Neuron (in vitro differentiated cells): ENCODE data around the gene SHISAL1.

Experiments used
- H2AFZ ChIP-seq: one replicate; pipeline ENCODE4 v1.6.1; 2013; ENCODE audit warnings: low read depth, mild to moderate bottlenecking, inconsistent platforms, low read length, moderate library complexity
- H3K27me3 ChIP-seq: one replicate; pipeline ENCODE4 v1.6.1; 2013; ENCODE audit warnings: low read length; ENCODE audit not compliant: insufficient read depth
- H3K36me3 ChIP-seq: one replicate; pipeline ENCODE4 v1.6.1; 2013; ENCODE audit warnings: low read length; ENCODE audit not compliant: insufficient read depth
- H3K4me1 ChIP-seq: one replicate; pipeline ENCODE4 v1.6.1; 2013; ENCODE audit warnings: low read length; ENCODE audit not compliant: insufficient read depth
- H3K4me3 ChIP-seq: 2 replicates; pipeline ENCODE4 v1.5.1; 2013; ENCODE audit warnings: mild to moderate bottlenecking, low read length, moderate library complexity
- H3K9me3 ChIP-seq: one replicate; pipeline ENCODE4 v1.6.1; 2013; ENCODE audit warnings: low read length

The SHISAL1 gene

GRCh38 chr22:44298406-44299091 lies 14.2 kb downstream of the SHISAL1 start:
- peaks cover 2% of the 10 kb centered on the region for H3K9me3 ChIP-seq
- no peaks in the 10 kb centered on the region for H3K36me3 ChIP-seq
- H3K4me1 ChIP-seq, result peaks cover 47% of the 10 kb centered on the region
- H3K4me3 ChIP-seq, result no peak overlapping the region
- H2AFZ ChIP-seq, result peak overlapping the region; percentile 1
- H3K27me3 ChIP-seq, result no peaks in the 10 kb centered on the region

GRCh38 chr22:44297470-44298061 lies 15.2 kb downstream of the SHISAL1 start:
- H3K4me1 ChIP-seq, result peaks cover 47% of the 10 kb centered on the region
- no peak overlapping the region for H2AFZ ChIP-seq
- H3K27me3 ChIP-seq, result no peaks in the 10 kb centered on the region
- no peaks in the 10 kb centered on the region for H3K36me3 ChIP-seq
- peaks cover 2% of the 10 kb centered on the region for H3K9me3 ChIP-seq
- no peak overlapping the region for H3K4me3 ChIP-seq

GRCh38 chr22:44295406-44295805 lies 17.3 kb downstream of the SHISAL1 start:
- Histone ChIP-seq H2AFZ (no peak overlapping the region), H3K36me3 (no peaks in the 10 kb centered on the region), H3K4me1 (peaks cover 54% of the 10 kb centered on the region), H3K4me3 (no peak overlapping the region), H3K27me3 (no peaks in the 10 kb centered on the region), H3K9me3 (peaks cover 2% of the 10 kb centered on the region)

GRCh38 chr22:44293876-44294275 lies 18.9 kb downstream of the SHISAL1 start:
- no peak overlapping the region for H2AFZ ChIP-seq
- peaks cover 55% of the 10 kb centered on the region for H3K4me1 ChIP-seq
- H3K9me3 ChIP-seq, result peaks cover 2% of the 10 kb centered on the region
- H3K36me3 ChIP-seq, result no peaks in the 10 kb centered on the region
- H3K4me3 ChIP-seq, result no peak overlapping the region
- no peaks in the 10 kb centered on the region for H3K27me3 ChIP-seq

- Histone ChIP-seq H3K4me1 (peaks cover 52% of the 10 kb centered on the region), H3K27me3 (no peaks in the 10 kb centered on the region), H3K4me3 (no peak overlapping the region), H3K9me3 (peaks cover 2% of the 10 kb centered on the region), H2AFZ (no peak overlapping the region), H3K36me3 (no peaks in the 10 kb centered on the region)
Measured at GRCh38 chr22:44293034-44293433, 19.7 kb downstream of the SHISAL1 start.

GRCh38 chr22:44292521-44292920 lies 20.2 kb downstream of the SHISAL1 start:
- Histone ChIP-seq H3K4me1 (peaks cover 54% of the 10 kb centered on the region), H3K36me3 (no peaks in the 10 kb centered on the region), H3K9me3 (peaks cover 2% of the 10 kb centered on the region), H3K27me3 (no peaks in the 10 kb centered on the region), H3K4me3 (no peak overlapping the region), H2AFZ (no peak overlapping the region)

- no peak overlapping the region for H3K4me3 ChIP-seq
- H3K36me3 ChIP-seq, result no peaks in the 10 kb centered on the region
- no peak overlapping the region for H2AFZ ChIP-seq
- H3K27me3 ChIP-seq, result no peaks in the 10 kb centered on the region
- H3K4me1 ChIP-seq, result peaks cover 48% of the 10 kb centered on the region
- H3K9me3 ChIP-seq, result peaks cover 2% of the 10 kb centered on the region
Measured at GRCh38 chr22:44291674-44292360, 20.9 kb downstream of the SHISAL1 start.

GRCh38 chr22:44291265-44291664 lies 21.5 kb downstream of the SHISAL1 start:
- Histone ChIP-seq H3K4me3 (no peak overlapping the region), H2AFZ (no peak overlapping the region), H3K4me1 (peaks cover 43% of the 10 kb centered on the region), H3K9me3 (peaks cover 2% of the 10 kb centered on the region), H3K27me3 (no peaks in the 10 kb centered on the region), H3K36me3 (no peaks in the 10 kb centered on the region)

- Histone ChIP-seq H2AFZ (no peak overlapping the region), H3K27me3 (no peaks in the 10 kb centered on the region), H3K4me1 (peaks cover 46% of the 10 kb centered on the region), H3K9me3 (peaks cover 2% of the 10 kb centered on the region), H3K4me3 (no peak overlapping the region), H3K36me3 (no peaks in the 10 kb centered on the region)
Measured at GRCh38 chr22:44289414-44290171, 23.2 kb downstream of the SHISAL1 start.

- Histone ChIP-seq H3K27me3 (no peaks in the 10 kb centered on the region), H3K4me3 (no peak overlapping the region), H3K9me3 (no peaks in the 10 kb centered on the region), H2AFZ (no peak overlapping the region), H3K4me1 (peaks cover 46% of the 10 kb centered on the region), H3K36me3 (no peaks in the 10 kb centered on the region)
Measured at GRCh38 chr22:44288913-44289312, 23.8 kb downstream of the SHISAL1 start.

GRCh38 chr22:44287741-44288140 lies 25.0 kb downstream of the SHISAL1 start:
- no peaks in the 10 kb centered on the region for H3K36me3 ChIP-seq
- peaks cover 46% of the 10 kb centered on the region for H3K4me1 ChIP-seq
- no peak overlapping the region for H3K4me3 ChIP-seq
- no peaks in the 10 kb centered on the region for H3K9me3 ChIP-seq
- no peaks in the 10 kb centered on the region for H3K27me3 ChIP-seq
- no peak overlapping the region for H2AFZ ChIP-seq

GRCh38 chr22:44287121-44287693 lies 25.5 kb downstream of the SHISAL1 start:
- no peaks in the 10 kb centered on the region for H3K9me3 ChIP-seq
- no peaks in the 10 kb centered on the region for H3K27me3 ChIP-seq
- H2AFZ ChIP-seq, result no peak overlapping the region
- no peaks in the 10 kb centered on the region for H3K36me3 ChIP-seq
- H3K4me1 ChIP-seq, result peaks cover 43% of the 10 kb centered on the region
- H3K4me3 ChIP-seq, result no peak overlapping the region

- Histone ChIP-seq H3K4me3 (no peak overlapping the region), H3K27me3 (no peaks in the 10 kb centered on the region), H3K9me3 (no peaks in the 10 kb centered on the region), H2AFZ (no peak overlapping the region), H3K36me3 (no peaks in the 10 kb centered on the region), H3K4me1 (peaks cover 39% of the 10 kb centered on the region)
Measured at GRCh38 chr22:44286646-44287045, 26.1 kb downstream of the SHISAL1 start.
